Breast epithelium (tissue), 4 donors: ENCODE measurements around the gene BEND5. TPM values are rescaled to one million over a fixed set of nuclear protein-coding genes. Genes with fewer than 3 reads are reported as not detected.

Source experiments
- DNase-seq, 2 donors: peaks; one replicate each; pipeline ENCODE4 v3.0.0-alpha.2; 2019; ENCODE audit warnings: low spot score in 2 of 2
- H3K27ac ChIP-seq, 2 donors: fragments of 200-600 bp; sonication (generic) in 1 of 2; one replicate each; pipeline ENCODE4 v1.5.1; 2016 to 2019; ENCODE audit warnings: mild to moderate bottlenecking in 1 of 2
- H3K27me3 ChIP-seq, 2 donors: fragments of 200-600 bp; sonication (generic) in 1 of 2; one replicate each; pipeline versions ENCODE4 v1.5.1 to v1.6.0; 2017 to 2019; ENCODE audit warnings: control low read depth in 1 of 2, mild to moderate bottlenecking in 1 of 2
- H3K36me3 ChIP-seq: fragments of 200-600 bp; one replicate; pipeline ENCODE4 v1.5.1; 2019
- H3K4me1 ChIP-seq, 2 donors: fragments of 200-600 bp; sonication (generic); one replicate each; pipeline ENCODE4 v1.5.1; 2016 to 2019; ENCODE audit warnings: control low read depth in 1 of 2
- H3K4me3 ChIP-seq, 3 donors: fragments of 200-600 bp; sonication (generic); 1 replicate in 2 of 3; 2 replicates in 1 of 3; pipeline ENCODE4 v1.5.1; 2016 to 2019; ENCODE audit warnings: mild to moderate bottlenecking in 3 of 3, moderate library complexity in 2 of 3
- H3K9me3 ChIP-seq, 2 donors: fragments of 200-600 bp; sonication (generic) in 1 of 2; one replicate each; pipeline ENCODE4 v1.5.1; 2016 to 2019; ENCODE audit warnings: control low read depth in 1 of 2
- POLR2A ChIP-seq: fragments of 450-650 bp; IDR thresholded peaks from one replicate; pipeline ENCODE4 v1.6.1; 2016; ENCODE audit warnings: antibody characterized with exemption, mild to moderate bottlenecking, moderate library complexity
- POLR2AphosphoS5 ChIP-seq, 3 donors: sonication (generic); formaldehyde crosslinking; IDR thresholded peaks; one replicate each; pipeline ENCODE4 v1.6.1; 2017; ENCODE audit warnings: antibody characterized with exemption in 3 of 3
- intact Hi-C: fragments of 100-400 bp; cut with DNase I; formaldehyde crosslinking; loops from one replicate; pipeline ENCODE4 v1.15.1; 2023; ENCODE audit warnings: low total_unique reads
- total RNA-seq, 3 donors: library from RNA; depleted of rRNA; stranded (reverse); fragments of >200 nt; gene quantifications; one replicate each; pipeline ENCODE4 v1.1.0, GENCODE V29; 2016
- TF ChIP-seq, protein P1 (sequence below), 3 donors: fragments of 450-650 bp; IDR thresholded peaks; one replicate each; pipeline ENCODE4 v1.5.1; 2016 to 2017; ENCODE audit warnings: antibody characterized with exemption in 3 of 3, mild to moderate bottlenecking in 3 of 3, moderate library complexity in 3 of 3

BEND5 gene
- total RNA-seq, 3 donors from 2014 or later, result 3.2 to 7.3 (median 5.9) TPM

DNA sequence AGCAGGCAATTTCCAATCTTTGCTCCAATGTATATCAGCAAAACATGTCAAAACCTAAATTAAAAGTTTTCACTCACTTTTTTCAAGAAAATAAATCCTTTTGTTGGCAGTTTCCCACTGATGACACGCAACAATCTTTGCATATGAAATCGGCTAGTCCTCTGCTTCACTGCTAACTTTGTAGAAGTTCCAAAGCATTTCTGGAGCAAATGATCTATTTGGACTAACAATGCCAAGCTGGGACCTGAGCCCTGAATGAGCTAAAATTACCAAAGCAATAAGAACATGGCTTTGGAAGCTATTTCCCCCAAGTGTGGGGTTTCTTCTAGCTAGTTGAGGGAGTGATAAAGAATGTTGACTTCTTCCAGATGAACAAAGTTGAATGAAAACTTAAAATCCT lies 5.1 kb downstream of the BEND5 start:
- no peaks in the 10 kb centered on the region for H3K27me3 ChIP-seq
- intact Hi-C loops, result no loop called here
- DNase-seq, result no peak
- peaks cover 0 to 3% of the 10 kb centered on the region in 2 donors for H3K4me1 ChIP-seq
- H3K4me3 ChIP-seq, result no peak overlapping the region
- H3K9me3 ChIP-seq, result no peaks in the 10 kb centered on the region
- H3K27ac ChIP-seq, result no peak overlapping the region
- H3K36me3 ChIP-seq, result no peaks in the 10 kb centered on the region
- TF ChIP-seq POLR2AphosphoS5 (IDR thresholded peaks at IDR 0.05), result no peak
- no peak for TF ChIP-seq POLR2A
- TF ChIP-seq, protein P1, sequence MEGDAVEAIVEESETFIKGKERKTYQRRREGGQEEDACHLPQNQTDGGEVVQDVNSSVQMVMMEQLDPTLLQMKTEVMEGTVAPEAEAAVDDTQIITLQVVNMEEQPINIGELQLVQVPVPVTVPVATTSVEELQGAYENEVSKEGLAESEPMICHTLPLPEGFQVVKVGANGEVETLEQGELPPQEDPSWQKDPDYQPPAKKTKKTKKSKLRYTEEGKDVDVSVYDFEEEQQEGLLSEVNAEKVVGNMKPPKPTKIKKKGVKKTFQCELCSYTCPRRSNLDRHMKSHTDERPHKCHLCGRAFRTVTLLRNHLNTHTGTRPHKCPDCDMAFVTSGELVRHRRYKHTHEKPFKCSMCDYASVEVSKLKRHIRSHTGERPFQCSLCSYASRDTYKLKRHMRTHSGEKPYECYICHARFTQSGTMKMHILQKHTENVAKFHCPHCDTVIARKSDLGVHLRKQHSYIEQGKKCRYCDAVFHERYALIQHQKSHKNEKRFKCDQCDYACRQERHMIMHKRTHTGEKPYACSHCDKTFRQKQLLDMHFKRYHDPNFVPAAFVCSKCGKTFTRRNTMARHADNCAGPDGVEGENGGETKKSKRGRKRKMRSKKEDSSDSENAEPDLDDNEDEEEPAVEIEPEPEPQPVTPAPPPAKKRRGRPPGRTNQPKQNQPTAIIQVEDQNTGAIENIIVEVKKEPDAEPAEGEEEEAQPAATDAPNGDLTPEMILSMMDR (IDR thresholded peaks at IDR 0.05), result no peak

DNA sequence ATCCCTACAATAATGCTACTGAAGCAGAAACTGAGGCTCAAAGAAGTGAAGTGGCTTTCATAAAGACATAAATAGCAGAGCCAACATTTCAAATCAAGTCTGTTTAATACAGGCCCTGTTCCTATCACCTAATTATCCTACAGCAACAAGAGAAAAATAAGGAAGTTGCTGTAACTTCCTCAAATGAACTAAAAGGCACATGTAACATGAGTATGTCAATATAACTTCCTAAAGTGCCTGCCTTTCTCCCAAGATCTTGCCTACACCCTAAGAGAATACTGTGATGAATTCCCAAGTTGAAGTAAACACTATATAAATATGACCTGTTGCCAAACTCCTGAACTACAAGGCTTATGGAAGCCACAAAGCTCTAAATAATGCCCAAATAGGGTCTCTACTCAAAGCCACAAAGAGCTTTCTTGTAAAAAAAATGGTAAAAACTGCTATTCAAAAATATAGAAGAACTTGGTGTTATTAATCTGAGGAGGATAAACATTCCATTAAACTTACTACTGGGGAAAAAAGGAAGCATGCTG lies 8.6 kb downstream of the BEND5 start:
- DNase-seq, result no peak
- H3K4me1 ChIP-seq, result no peaks in the 10 kb centered on the region

DNA sequence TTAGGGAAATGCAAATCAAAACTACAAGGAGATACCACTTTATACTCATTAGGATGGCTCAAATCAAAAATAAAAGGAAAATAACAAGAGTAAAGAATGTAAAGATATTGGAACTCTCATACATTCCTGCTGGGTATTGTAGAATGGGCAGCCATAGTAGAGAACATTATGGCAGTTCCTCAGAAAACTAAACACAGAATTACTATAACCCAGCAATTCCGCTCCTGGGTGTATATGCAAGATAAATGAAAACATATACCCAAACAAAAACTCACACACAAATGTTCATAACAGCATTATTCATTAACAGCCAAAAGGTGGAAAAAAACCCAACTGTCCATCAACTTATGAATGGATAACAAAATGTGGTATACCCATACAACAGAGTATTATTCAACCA lies 11.4 kb downstream of the BEND5 start:
- DNase-seq, result no peak
- no peaks in the 10 kb centered on the region for H3K4me1 ChIP-seq
- H3K27me3 ChIP-seq, result no peaks in the 10 kb centered on the region
- no peak overlapping the region for H3K4me3 ChIP-seq
- intact Hi-C loops, result no loop called here
- TF ChIP-seq, protein P1 (IDR thresholded peaks at IDR 0.05), result no peak
- TF ChIP-seq POLR2A (no peak), POLR2AphosphoS5 (IDR thresholded peaks at IDR 0.05) (no peak)
- H3K27ac ChIP-seq, result no peak overlapping the region
- no peaks in the 10 kb centered on the region for H3K9me3 ChIP-seq
- no peaks in the 10 kb centered on the region for H3K36me3 ChIP-seq

More for the DNA sequence above, 8.6 kb downstream of the BEND5 start:
- Histone ChIP-seq H3K4me3 (no peak overlapping the region), H3K27me3 (no peaks in the 10 kb centered on the region), H3K27ac (peak overlapping the region in 1 of 2 donors; percentile 1), H3K9me3 (no peaks in the 10 kb centered on the region), H3K36me3 (no peaks in the 10 kb centered on the region)
- intact Hi-C loops, result no loop called here
- no peak for TF ChIP-seq POLR2A
- TF ChIP-seq, protein P1 (IDR thresholded peaks at IDR 0.05), result no peak
- no peak for TF ChIP-seq POLR2AphosphoS5 (IDR thresholded peaks at IDR 0.05)

DNA sequence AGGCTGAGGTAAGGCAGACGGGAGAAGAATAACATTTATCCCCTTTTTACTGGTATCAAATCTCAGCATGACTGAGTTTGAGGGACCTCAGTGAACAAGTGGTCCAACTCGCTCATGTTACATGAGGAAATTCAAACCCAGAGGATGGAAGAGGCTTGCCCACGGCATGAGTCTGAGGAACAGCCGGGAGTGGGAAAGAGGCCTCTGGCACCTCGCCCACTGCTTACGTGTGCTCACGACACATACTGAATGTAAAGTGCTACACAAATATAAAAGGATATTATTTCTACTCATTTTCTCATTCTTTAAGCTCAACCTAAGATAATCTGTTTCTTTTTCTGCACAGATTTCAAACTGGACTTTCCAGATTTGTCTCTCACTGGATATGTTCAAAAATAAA lies 14.7 kb downstream of the BEND5 start:
- no peak for DNase-seq
- H3K4me1 ChIP-seq, result no peaks in the 10 kb centered on the region
- H3K27me3 ChIP-seq, result no peaks in the 10 kb centered on the region
- intact Hi-C loops, result no loop called here
- TF ChIP-seq, protein P1 (IDR thresholded peaks at IDR 0.05), result no peak
- TF ChIP-seq POLR2A (no peak), POLR2AphosphoS5 (IDR thresholded peaks at IDR 0.05) (no peak)
- no peaks in the 10 kb centered on the region for H3K9me3 ChIP-seq
- peak overlapping the region in 1 of 2 donors; percentile 58 for H3K27ac ChIP-seq
- peaks cover 9% of the 10 kb centered on the region for H3K36me3 ChIP-seq
- H3K4me3 ChIP-seq, result no peak overlapping the region

DNA sequence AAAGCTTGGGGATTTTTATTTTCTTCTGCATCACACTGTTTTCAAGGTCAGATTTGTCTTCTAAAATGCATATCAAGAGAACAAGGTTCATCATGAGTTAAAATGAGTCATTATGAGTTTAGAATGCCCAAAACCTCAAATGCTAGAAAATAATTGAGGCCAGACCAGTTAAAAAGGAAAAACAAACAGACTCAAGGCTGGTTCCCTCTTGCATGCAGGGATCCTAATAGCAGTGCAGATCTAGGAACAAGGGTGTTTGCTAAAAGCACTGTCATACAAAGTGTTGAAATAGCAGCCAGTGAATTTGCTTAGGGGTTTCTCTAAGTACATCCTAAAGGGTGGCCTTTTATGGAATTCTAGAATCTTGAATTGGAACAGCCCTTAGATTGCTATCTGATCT lies 15.3 kb downstream of the BEND5 start:
- DNase-seq, result no peak
- peaks cover 9% of the 10 kb centered on the region for H3K36me3 ChIP-seq
- H3K27me3 ChIP-seq, result no peaks in the 10 kb centered on the region
- H3K4me1 ChIP-seq, result no peaks in the 10 kb centered on the region
- intact Hi-C loops, result no loop called here
- H3K27ac ChIP-seq, result peak overlapping the region in 1 of 2 donors; percentile 58
- no peaks in the 10 kb centered on the region for H3K9me3 ChIP-seq
- no peak overlapping the region for H3K4me3 ChIP-seq
- no peak for TF ChIP-seq POLR2AphosphoS5 (IDR thresholded peaks at IDR 0.05)
- no peak for TF ChIP-seq POLR2A
- TF ChIP-seq, protein P1 (IDR thresholded peaks at IDR 0.05), result no peak
